Osteoblast (primary cell): ENCODE data around the gene JARID2. TPM values are rescaled to one million over a fixed set of nuclear protein-coding genes. Genes with fewer than 3 reads are reported as not detected.

Experiments
- DNase-seq: peaks from one replicate; pipeline ENCODE4 v3.0.0; 2011; ENCODE audit warnings: low spot score, mixed read lengths; ENCODE audit not compliant: insufficient read length; ENCODE audit errors: missing footprints
- H2AFZ ChIP-seq: 2 replicates; pipeline ENCODE4 v1.6.0; 2011; ENCODE audit warnings: mild to moderate bottlenecking, low read length
- H3K27ac ChIP-seq: 2 replicates; pipeline ENCODE4 v1.5.1; 2011; ENCODE audit warnings: mild to moderate bottlenecking, low read depth, low read length, moderate library complexity
- H3K27me3 ChIP-seq: 2 replicates; pipeline ENCODE4 v1.6.0; 2012; ENCODE audit warnings: mild to moderate bottlenecking, control low read depth, inconsistent platforms, low read length, moderate library complexity; ENCODE audit not compliant: insufficient read depth
- H3K36me3 ChIP-seq: 2 replicates; pipeline ENCODE4 v1.5.1; 2011; ENCODE audit warnings: mild to moderate bottlenecking, low read length, control low read depth, moderate library complexity; ENCODE audit not compliant: insufficient read depth
- H3K4me1 ChIP-seq: 2 replicates; pipeline ENCODE4 v1.5.1; 2011; ENCODE audit warnings: mild to moderate bottlenecking, low read length, control low read depth, moderate library complexity; ENCODE audit not compliant: insufficient read depth
- H3K4me2 ChIP-seq: 2 replicates; pipeline ENCODE4 v1.6.0; 2011; ENCODE audit warnings: mild to moderate bottlenecking, low read length; ENCODE audit not compliant: insufficient read depth
- H3K4me3 ChIP-seq: fragments of 200-600 bp; sonication (generic); 3 replicates; pipeline ENCODE4 v1.5.1; 2012; ENCODE audit warnings: mild to moderate bottlenecking, low read length, inconsistent platforms; ENCODE audit not compliant: insufficient read depth
- H3K79me2 ChIP-seq: 2 replicates; pipeline ENCODE4 v1.6.0; 2012; ENCODE audit warnings: mild to moderate bottlenecking, low read length, control low read depth, inconsistent platforms; ENCODE audit not compliant: insufficient read depth
- H3K9me3 ChIP-seq: 2 replicates; pipeline ENCODE4 v1.5.1; 2011; ENCODE audit warnings: low read depth, low read length, control low read depth
- H4K20me1 ChIP-seq: 2 replicates; pipeline ENCODE4 v1.6.0; 2012; ENCODE audit warnings: mild to moderate bottlenecking, low read length, control low read depth; ENCODE audit not compliant: insufficient read depth
- CTCF ChIP-seq: IDR thresholded peaks from 2 replicates; pipeline ENCODE4 v1.5.1; 2011; ENCODE audit warnings: mild to moderate bottlenecking, low read depth, low read length, moderate library complexity; ENCODE audit errors: extremely low read depth
- total RNA-seq: library from RNA; depleted of rRNA; stranded (reverse); fragments of >200 nt; gene quantifications from 2 replicates; pipeline ENCODE4 v1.2.3, GENCODE V29; 2012

The JARID2 gene
- total RNA-seq, 1 donor = 10.5 TPM

- Histone ChIP-seq H3K36me3 (no peaks in the 10 kb centered on the region), H3K4me1 (no peaks in the 10 kb centered on the region), H3K4me2 (no peak overlapping the region), H3K79me2 (no peaks in the 10 kb centered on the region), H2AFZ (no peak overlapping the region), H3K27me3 (no peaks in the 10 kb centered on the region), H3K4me3 (no peak overlapping the region), H3K27ac (no peak overlapping the region), H4K20me1 (peaks cover 4% of the 10 kb centered on the region), H3K9me3 (no peaks in the 10 kb centered on the region)
- no peak for TF ChIP-seq CTCF
- DNase-seq = no peak
Measured at GRCh38 chr6:15546591-15546990, 300.7 kb downstream of the JARID2 start.

GRCh38 chr6:15547400-15547799 lies 301.5 kb downstream of the JARID2 start:
- Histone ChIP-seq H4K20me1 (peaks cover 4% of the 10 kb centered on the region), H3K27me3 (no peaks in the 10 kb centered on the region), H3K36me3 (no peaks in the 10 kb centered on the region), H3K9me3 (no peaks in the 10 kb centered on the region), H3K4me3 (no peak overlapping the region), H2AFZ (no peak overlapping the region), H3K27ac (no peak overlapping the region), H3K79me2 (no peaks in the 10 kb centered on the region), H3K4me2 (no peak overlapping the region), H3K4me1 (no peaks in the 10 kb centered on the region)
- DNase-seq = no peak
- TF ChIP-seq CTCF = no peak

- H4K20me1 ChIP-seq = peaks cover 3% of the 10 kb centered on the region
- H3K27ac ChIP-seq = no peak overlapping the region
- no peaks in the 10 kb centered on the region for H3K27me3 ChIP-seq
- no peak overlapping the region for H2AFZ ChIP-seq
- no peak for TF ChIP-seq CTCF
- H3K36me3 ChIP-seq = no peaks in the 10 kb centered on the region
- no peak overlapping the region for H3K4me2 ChIP-seq
- no peak overlapping the region for H3K4me3 ChIP-seq
- H3K79me2 ChIP-seq = no peaks in the 10 kb centered on the region
- no peaks in the 10 kb centered on the region for H3K4me1 ChIP-seq
- DNase-seq = no peak
- H3K9me3 ChIP-seq = no peaks in the 10 kb centered on the region
Measured at GRCh38 chr6:15549371-15549770, 303.5 kb downstream of the JARID2 start.

- no peaks in the 10 kb centered on the region for H3K27me3 ChIP-seq
- H3K4me1 ChIP-seq = no peaks in the 10 kb centered on the region
- no peak for DNase-seq
- TF ChIP-seq CTCF = no peak
- no peak overlapping the region for H2AFZ ChIP-seq
- no peak overlapping the region for H3K27ac ChIP-seq
- no peaks in the 10 kb centered on the region for H3K36me3 ChIP-seq
- H3K79me2 ChIP-seq = no peaks in the 10 kb centered on the region
- no peaks in the 10 kb centered on the region for H3K9me3 ChIP-seq
- no peak overlapping the region for H3K4me2 ChIP-seq
- no peaks in the 10 kb centered on the region for H4K20me1 ChIP-seq
- no peak overlapping the region for H3K4me3 ChIP-seq
Measured at GRCh38 chr6:15550546-15551123, 304.8 kb downstream of the JARID2 start.
